Keratinocyte (primary cell): ENCODE measurements around the gene DTX3L. TPM values are rescaled to one million over a fixed set of nuclear protein-coding genes. Genes with fewer than 3 reads are reported as not detected.

ENCODE experiments used
- DNase-seq: peaks from one replicate; pipeline ENCODE4 v3.0.0-alpha.2; 2011; ENCODE audit warnings: low read depth, missing footprints, low spot score
- FAIRE-seq: peaks from 2 replicates; lab custom pipeline; 2011; peaks lifted over from hg19 to GRCh38; lab: Jason Lieb, UNC
- H2AFZ ChIP-seq: 2 replicates; pipeline ENCODE4 v1.6.0; 2012; ENCODE audit warnings: low read length, control low read depth, inconsistent platforms; ENCODE audit not compliant: control insufficient read depth
- H3K27ac ChIP-seq: 2 replicates; pipeline ENCODE4 v1.5.1; 2011; ENCODE audit warnings: low read length; ENCODE audit not compliant: control insufficient read depth, insufficient read depth
- H3K27me3 ChIP-seq: 3 replicates; pipeline ENCODE4 v1.6.0; 2011; ENCODE audit warnings: low read length; ENCODE audit not compliant: control insufficient read depth, insufficient read depth; ENCODE audit errors: extremely low read depth
- H3K36me3 ChIP-seq, 2 experiments: 2 replicates in 1 of 2; 3 replicates in 1 of 2; pipeline ENCODE4 v1.5.1; 2011; ENCODE audit warnings: low read length in 2 of 2, mild to moderate bottlenecking in 1 of 2; ENCODE audit not compliant: control insufficient read depth in 2 of 2, insufficient read depth in 2 of 2; ENCODE audit errors: extremely low read depth in 1 of 2
- H3K4me1 ChIP-seq: 3 replicates; pipeline ENCODE4 v1.5.1; 2011; ENCODE audit warnings: low read length; ENCODE audit not compliant: control insufficient read depth, insufficient read depth; ENCODE audit errors: extremely low read depth
- H3K4me2 ChIP-seq: 3 replicates; pipeline ENCODE4 v1.6.0; 2011; ENCODE audit warnings: low read depth, low read length; ENCODE audit not compliant: control insufficient read depth, insufficient read depth; ENCODE audit errors: extremely low read depth
- H3K4me3 ChIP-seq, 3 experiments: fragments of 200-600 bp in 1 of 3; sonication (generic) in 1 of 3; 2 replicates in 2 of 3; 3 replicates in 1 of 3; pipeline ENCODE4 v1.5.1; 2011 to 2016; ENCODE audit warnings: low read length in 3 of 3, mild to moderate bottlenecking in 3 of 3, control low read depth in 2 of 3, inconsistent platforms in 1 of 3, low read depth in 1 of 3, mixed read lengths in 1 of 3, mixed run types in 1 of 3, moderate library complexity in 1 of 3; ENCODE audit not compliant: control insufficient read depth in 2 of 3, insufficient read depth in 2 of 3; ENCODE audit errors: extremely low read depth in 1 of 3
- H3K79me2 ChIP-seq: 2 replicates; pipeline ENCODE4 v1.6.0; 2012; ENCODE audit warnings: low read length; ENCODE audit not compliant: control insufficient read depth, insufficient read depth
- H3K9ac ChIP-seq: 3 replicates; pipeline ENCODE4 v1.6.0; 2011; ENCODE audit warnings: low read length; ENCODE audit not compliant: control insufficient read depth, insufficient read depth; ENCODE audit errors: extremely low read depth
- H3K9me1 ChIP-seq: 3 replicates; pipeline ENCODE4 v1.6.0; 2011; ENCODE audit warnings: low read length; ENCODE audit not compliant: control insufficient read depth, insufficient read depth; ENCODE audit errors: extremely low read depth
- H3K9me3 ChIP-seq: 2 replicates; pipeline ENCODE4 v1.5.1; 2012; ENCODE audit warnings: low read depth, low read length; ENCODE audit not compliant: control insufficient read depth
- H4K20me1 ChIP-seq: 3 replicates; pipeline ENCODE4 v1.6.0; 2011; ENCODE audit warnings: low read length; ENCODE audit not compliant: control insufficient read depth, insufficient read depth; ENCODE audit errors: extremely low read depth
- CTCF ChIP-seq, 3 experiments: IDR thresholded peaks in 1 of 3; conservative IDR thresholded peaks in 1 of 3; optimal IDR thresholded peaks in 1 of 3; 2 replicates in 2 of 3; 3 replicates in 1 of 3; pipeline versions ENCODE3 to v1.5.1; 2011; ENCODE audit warnings: low read length in 3 of 3, mild to moderate bottlenecking in 3 of 3, moderate library complexity in 2 of 3, control low read depth in 1 of 3, inconsistent platforms in 1 of 3; ENCODE audit not compliant: insufficient read depth in 2 of 3; ENCODE audit errors: extremely low read depth in 1 of 3
- EZH2 ChIP-seq: IDR thresholded peaks from one replicate; pipeline ENCODE4 v1.6.1; 2012; ENCODE audit warnings: inconsistent platforms, mild to moderate bottlenecking, low read length, moderate library complexity
- dilution Hi-C: fragments of 300-500 bp; cut with MboI; formaldehyde crosslinking; loops from one replicate; pipeline ENCODE4 v1.7.0; 2020; ENCODE audit warnings: low sequenced_read_pairs; ENCODE audit not compliant: extremely low pct_ligation_motif_present
- polyA plus RNA-seq, 5 experiments: library from polyadenylated mRNA; depleted of rRNA in 3 of 5; stranded (reverse) in 3 of 5; stranded (forward) in 1 of 5; unstranded in 1 of 5; fragments of >200 nt; gene quantifications; 1 replicate in 1 of 5; 2 replicates in 3 of 5; 3 replicates in 1 of 5; pipeline versions ENCODE4 v1.2.1 to v1.2.3, GENCODE V29; 2011 to 2012; ENCODE audit warnings: missing spikeins in 2 of 5, low read depth in 1 of 5, low replicate concordance in 1 of 5

Gene DTX3L
- polyA plus RNA-seq, 1 donor (not counting 4 experiments of a cell fraction or from before 2014, with no cell fraction given) = 13.6 TPM

GRCh38 chr3:122553171-122553570 is 11.0 kb upstream of the DTX3L start:
- FAIRE-seq = no peak

GRCh38 chr3:122555275-122556071 is 8.7 kb upstream of the DTX3L start:
- Histone ChIP-seq H3K4me3 (no peak overlapping the region), H3K4me2 (no peak overlapping the region), H3K36me3 (peaks cover 5 to 29% of the 10 kb centered on the region in 2 experiments), H3K9me1 (no peaks in the 10 kb centered on the region), H3K4me1 (peaks cover 5% of the 10 kb centered on the region), H3K9me3 (no peaks in the 10 kb centered on the region), H3K79me2 (no peaks in the 10 kb centered on the region), H3K27me3 (no peaks in the 10 kb centered on the region), H3K27ac (no peak overlapping the region), H4K20me1 (no peaks in the 10 kb centered on the region), H2AFZ (no peak overlapping the region), H3K9ac (no peak overlapping the region)
- no peak for TF ChIP-seq CTCF (optimal IDR thresholded peaks at IDR 0.05 in 1 of 3, IDR thresholded peaks at IDR 0.05 in 1 of 3, conservative IDR thresholded peaks at IDR 0.05 in 1 of 3; ENCODE audit: extremely low read depth in 1 of 3, insufficient read depth in 2 of 3, low read length in 3 of 3)
- no peak for TF ChIP-seq EZH2
- DNase-seq (no peak), FAIRE-seq (no peak)
- dilution Hi-C loops = no loop called here

More at GRCh38 chr3:122553171-122553570, 11.0 kb upstream of the DTX3L start:
- no peak for DNase-seq
- Histone ChIP-seq H3K27me3 (no peaks in the 10 kb centered on the region), H3K4me1 (peaks cover 5% of the 10 kb centered on the region), H3K36me3 (peaks cover 5 to 32% of the 10 kb centered on the region in 2 experiments), H3K4me2 (no peak overlapping the region), H3K79me2 (no peaks in the 10 kb centered on the region), H3K27ac (no peak overlapping the region), H4K20me1 (no peaks in the 10 kb centered on the region), H3K9me1 (no peaks in the 10 kb centered on the region), H3K9ac (no peak overlapping the region), H3K4me3 (no peak overlapping the region), H2AFZ (no peak overlapping the region), H3K9me3 (no peaks in the 10 kb centered on the region)
- TF ChIP-seq CTCF (optimal IDR thresholded peaks at IDR 0.05 in 1 of 3, IDR thresholded peaks at IDR 0.05 in 1 of 3, conservative IDR thresholded peaks at IDR 0.05 in 1 of 3; ENCODE audit: extremely low read depth in 1 of 3, insufficient read depth in 2 of 3, low read length in 3 of 3) = no peak
- TF ChIP-seq EZH2 = no peak
- dilution Hi-C loops = no loop called here
